Measurements from ENCODE around the gene USH1C. TPM values are rescaled to one million over a fixed set of nuclear protein-coding genes. Genes with fewer than 3 reads are reported as not detected.

The USH1C gene
- not detected for total RNA-seq

DNA sequence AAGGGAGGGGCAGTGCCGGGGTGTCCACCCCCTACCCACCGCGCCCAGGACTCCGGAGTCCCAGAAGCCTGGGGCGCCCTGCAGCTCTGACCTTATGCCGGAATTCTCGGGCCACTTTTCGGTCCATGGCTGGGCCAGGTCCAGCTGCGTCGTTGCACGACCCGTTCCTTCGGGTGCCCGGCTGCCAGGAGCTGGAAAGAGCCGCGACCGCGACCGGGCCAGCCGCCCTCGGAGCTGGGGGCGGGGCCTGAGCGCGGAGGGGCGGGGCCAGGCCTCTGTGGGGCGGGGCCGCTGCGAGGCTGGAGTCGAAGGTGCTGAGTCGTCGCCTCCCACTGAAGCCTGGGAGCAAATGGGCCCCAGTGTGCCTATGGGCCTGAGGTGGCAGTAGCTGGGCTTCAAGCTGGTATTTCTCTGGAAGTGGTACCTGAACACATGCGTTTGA, at the start of gene USH1C:
Gene USH1C, minus strand, starts transcription at position 236 of the 442 bp plus-strand sequence. Its CDS starts 109 bp downstream, at position 127.
- ChIA-PET POLR2A (interaction anchor here (0.6 kb wide), 1 partner anchor 36 kb away, joined by 3 read pairs; no protein-coding TSS in a partner anchor), CTCF (no interaction called here)

- POLR2A ChIA-PET, result no interaction called here
- CTCF ChIA-PET, result interaction anchor here (0.6 kb wide), 1 partner anchor 356 kb away, joined by 3 read pairs; no protein-coding TSS in a partner anchor
Observed at GRCh38 chr11:17593466-17594245, 49.4 kb upstream of the USH1C start.

GRCh38 chr11:17591293-17591692, 47.1 kb upstream of the USH1C start:
- CTCF ChIA-PET, result no interaction called here

DNA sequence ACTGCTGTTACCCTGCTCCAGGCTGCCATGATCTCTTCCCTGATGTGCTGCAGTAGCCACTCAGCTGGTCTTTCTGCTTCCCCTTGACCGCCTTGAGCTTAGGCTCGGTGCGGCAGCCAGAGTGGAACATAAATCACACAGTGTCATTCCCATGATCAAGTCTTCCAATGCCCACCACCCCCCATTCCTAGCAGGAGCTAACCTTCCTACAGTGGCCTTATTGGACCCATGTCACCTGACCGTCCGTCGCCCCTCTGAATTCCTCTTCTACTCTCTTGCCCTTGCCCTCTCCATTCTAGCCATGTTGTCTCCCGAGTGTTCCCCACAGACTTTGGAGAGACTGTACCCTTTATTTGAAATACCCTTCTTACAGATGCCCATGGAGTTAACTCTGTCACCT, 46.2 kb upstream of the USH1C start:
- CTCF ChIA-PET, result no interaction called here
- POLR2A ChIA-PET, result no interaction called here

More at GRCh38 chr11:17591293-17591692, 47.1 kb upstream of the USH1C start:
- POLR2A ChIA-PET, result no interaction called here

- POLR2A ChIA-PET, result no interaction called here
- CTCF ChIA-PET, result no interaction called here
Observed at GRCh38 chr11:17588721-17589120, 44.5 kb upstream of the USH1C start.

GRCh38 chr11:17588166-17588565, 44.0 kb upstream of the USH1C start:
- ChIA-PET CTCF (no interaction called here), POLR2A (no interaction called here)

DNA sequence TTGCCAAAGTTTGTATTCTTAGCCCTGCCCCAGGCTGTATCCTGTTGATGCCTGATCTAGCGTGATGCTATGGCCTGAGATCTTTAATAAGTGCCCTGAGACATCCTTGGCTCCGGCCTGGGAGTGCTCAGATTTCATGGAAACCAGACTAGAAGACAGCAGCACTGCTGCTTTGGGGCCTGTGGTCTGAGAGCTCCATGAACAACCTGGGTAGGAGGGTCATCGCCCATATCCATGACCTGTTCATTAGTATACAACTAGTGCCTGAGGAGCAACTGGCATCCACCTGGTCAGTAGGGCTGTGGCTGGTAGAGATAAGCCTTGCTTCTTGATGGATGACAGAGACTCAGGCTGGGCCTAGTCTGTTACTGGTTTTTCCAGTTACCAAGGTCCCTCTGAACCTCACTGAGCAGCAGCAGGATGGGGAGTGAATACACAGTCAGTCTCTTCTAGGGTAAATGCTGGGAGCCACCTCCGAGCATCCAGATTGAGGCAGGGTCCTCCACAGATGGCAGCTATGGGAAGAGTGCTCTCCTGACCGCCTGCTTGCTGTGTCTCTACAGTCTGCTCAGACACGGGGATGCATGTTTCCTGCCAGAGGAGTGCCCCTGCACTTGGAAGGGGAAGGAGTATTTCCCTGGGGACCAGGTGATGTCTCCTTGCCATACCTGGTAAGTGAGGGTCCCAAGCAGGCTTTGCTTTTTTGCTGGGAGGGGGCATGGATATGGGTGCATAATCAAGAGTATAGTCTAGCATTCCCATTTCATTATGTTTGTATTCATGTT, 41.9 kb upstream of the USH1C start:
- ChIA-PET POLR2A (no interaction called here), CTCF (no interaction called here)

DNA sequence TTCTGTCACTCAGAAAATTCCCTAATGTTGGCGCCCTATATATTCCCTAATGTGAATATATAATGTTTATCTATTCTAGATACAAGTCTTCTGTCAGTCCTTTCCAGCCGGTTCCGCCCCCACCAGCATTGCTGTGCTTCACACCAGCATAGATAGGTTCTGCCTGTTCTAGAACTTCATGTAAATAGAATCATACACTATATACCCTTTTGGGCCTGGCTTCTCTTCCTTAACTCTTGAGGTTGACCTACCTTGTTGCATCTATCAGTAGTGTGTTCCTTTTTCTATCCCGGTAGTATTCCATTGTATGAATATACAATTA, 37.5 kb upstream of the USH1C start:
- CTCF ChIA-PET, result no interaction called here
- POLR2A ChIA-PET, result no interaction called here

GRCh38 chr11:17581036-17581731, 37.0 kb upstream of the USH1C start:
- POLR2A ChIA-PET, result no interaction called here
- CTCF ChIA-PET, result no interaction called here

DNA sequence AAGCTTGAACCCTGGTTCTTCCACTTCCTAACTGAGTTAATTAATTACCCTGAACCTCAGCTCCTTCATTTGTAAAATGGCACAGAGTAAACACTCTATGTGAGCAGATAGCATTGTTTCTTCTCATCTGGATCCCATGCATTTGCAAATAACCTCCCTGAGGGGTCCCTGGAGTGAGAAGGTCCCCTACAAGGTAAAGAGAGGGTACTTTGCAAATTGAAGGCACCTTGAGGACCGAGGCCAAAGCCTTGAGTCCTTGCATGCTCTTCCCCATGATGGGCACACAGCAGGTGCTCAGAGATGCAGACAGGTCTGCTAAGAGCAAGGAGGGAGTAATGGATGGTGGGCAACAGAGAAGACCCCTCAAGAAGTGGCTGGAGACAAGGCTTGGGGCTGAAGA, 36.1 kb upstream of the USH1C start:
- CTCF ChIA-PET, result no interaction called here
- POLR2A ChIA-PET, result no interaction called here

- CTCF ChIA-PET, result no interaction called here
- POLR2A ChIA-PET, result no interaction called here
Observed at GRCh38 chr11:17579451-17579850, 35.2 kb upstream of the USH1C start.

GRCh38 chr11:17578958-17579357, 34.7 kb upstream of the USH1C start:
- ChIA-PET POLR2A (no interaction called here), CTCF (no interaction called here)

- CTCF ChIA-PET, result no interaction called here
- POLR2A ChIA-PET, result no interaction called here
Observed at GRCh38 chr11:17578296-17578695, 34.1 kb upstream of the USH1C start.

- CTCF ChIA-PET, result interaction anchor here (0.8 kb wide), 1 partner anchor 26 kb away, joined by 3 read pairs; no protein-coding TSS in a partner anchor
Observed at GRCh38 chr11:17575431-17576425, 31.5 kb upstream of the USH1C start.

GRCh38 chr11:17574141-17575091, 30.2 kb upstream of the USH1C start:
- ChIA-PET POLR2A (no interaction called here), CTCF (interaction anchor here (0.8 kb wide), 1 partner anchor 27 kb away, joined by 3 read pairs; no protein-coding TSS in a partner anchor)

More at GRCh38 chr11:17575431-17576425, 31.5 kb upstream of the USH1C start:
- POLR2A ChIA-PET, result no interaction called here

GRCh38 chr11:17573526-17573925, 29.3 kb upstream of the USH1C start:
- CTCF ChIA-PET, result no interaction called here
- POLR2A ChIA-PET, result no interaction called here

GRCh38 chr11:17572791-17573460, 28.7 kb upstream of the USH1C start:
- CTCF ChIA-PET, result no interaction called here

DNA sequence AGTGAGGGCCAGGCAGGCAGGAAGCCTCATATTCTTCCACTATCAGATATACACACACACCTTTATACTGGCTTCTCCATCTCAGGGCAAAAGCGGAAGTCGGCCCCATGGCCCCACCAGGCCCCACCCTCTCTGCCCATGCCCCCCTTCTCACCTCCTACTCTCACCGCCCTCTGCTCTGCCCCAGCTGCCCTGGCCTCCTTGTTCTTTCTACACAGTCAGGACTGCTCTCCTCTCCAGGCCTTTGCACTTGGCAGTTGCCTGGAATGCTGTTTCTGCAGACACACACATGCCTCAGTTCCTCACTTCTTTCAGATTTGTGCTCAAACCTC, 28.1 kb upstream of the USH1C start:
- CTCF ChIA-PET, result no interaction called here
- POLR2A ChIA-PET, result no interaction called here

More at GRCh38 chr11:17572791-17573460, 28.7 kb upstream of the USH1C start:
- POLR2A ChIA-PET, result no interaction called here

Data from activated CD8-positive, alpha-beta memory T cell treated with anti-CD3 and anti-CD28 coated beads for 36 hours (primary cell).